Measurements from ENCODE around the gene MRPS18C.

- TF ChIP-seq NR2C2 (IDR thresholded peaks at IDR 0.05; ENCODE audit: borderline replicate concordance, control insufficient read depth, insufficient read length, low read depth) (no peak), CTCF (IDR thresholded peaks at IDR 0.05 in 2 of 3, conservative IDR thresholded peaks at IDR 0.05 in 1 of 3; ENCODE audit: control insufficient read depth in 2 of 3, extremely low read depth in 1 of 3, insufficient read depth in 1 of 3, low read depth in 3 of 3, low read length in 3 of 3) (peak; percentile 78 to 94 (median 86)), RAD21 (IDR thresholded peaks at IDR 0.05; ENCODE audit: insufficient read depth, low read depth, low read length) (peak; percentile 76), POLR2A (IDR thresholded peaks at IDR 0.05; ENCODE audit: low read depth, low read length) (no peak), JUND (IDR thresholded peaks at IDR 0.05; ENCODE audit: low read depth, low read length) (no peak), TARDBP (IDR thresholded peaks at IDR 0.05; ENCODE audit: borderline replicate concordance) (no peak), RFX5 (IDR thresholded peaks at IDR 0.05; ENCODE audit: low read depth, low read length) (no peak), TAF1 (IDR thresholded peaks at IDR 0.05; ENCODE audit: borderline replicate concordance, low read depth, low read length) (no peak), MYB (IDR thresholded peaks at IDR 0.05; ENCODE audit: borderline replicate concordance, low read depth, low read length) (no peak), PKNOX1 (IDR thresholded peaks at IDR 0.05) (no peak), PAX8 (IDR thresholded peaks at IDR 0.05) (no peak), ATF7 (IDR thresholded peaks at IDR 0.05; ENCODE audit: low read depth) (no peak), SMAD1 (IDR thresholded peaks at IDR 0.05; ENCODE audit: low read depth, partially characterized antibody) (no peak)
Measured at GRCh38 chr4:83490876-83491450, 35.1 kb downstream of the MRPS18C start.

All from GM12878 (cell line).